Dendritic cell treated with granulocyte-macrophage colony-stimulating factor and Interleukin-4, amounts not matched to agents 40 ng/mL and 50 ng/mL, for 4 days (primary cell): Measurements from ENCODE around the gene CAPZB.
A peak's percentile ranks its signal among the peaks of the same experiment; 100 is the strongest.
"Not testable (repeated sequence)": the region's sequence is repeated elsewhere in the genome, so short reads cannot be mapped to it uniquely, and the experiment has no call there.

Experiments
- H3K27ac Mint-ChIP-seq: one replicate; pipeline ENCODE4 v1.8.0; 2022; ENCODE audit warnings: mild to moderate bottlenecking, mixed read lengths
- H3K27me3 Mint-ChIP-seq: one replicate; pipeline ENCODE4 v1.8.0; 2022; ENCODE audit warnings: mild to moderate bottlenecking, mixed read lengths
- H3K36me3 Mint-ChIP-seq: one replicate; pipeline ENCODE4 v1.8.0; 2022; ENCODE audit warnings: low read depth, mixed read lengths
- H3K4me1 Mint-ChIP-seq: one replicate; pipeline ENCODE4 v1.8.0; 2022; ENCODE audit warnings: low read depth, mixed read lengths
- H3K4me3 Mint-ChIP-seq: one replicate; pipeline ENCODE4 v1.8.0; 2022; ENCODE audit warnings: mild to moderate bottlenecking, moderate library complexity, mixed read lengths
- H3K9me3 Mint-ChIP-seq: one replicate; pipeline ENCODE4 v1.8.0; 2022; ENCODE audit warnings: mixed read lengths
- intact Hi-C: fragments of 100-400 bp; cut with micrococcal nuclease; formaldehyde crosslinking; loops from one replicate; pipeline ENCODE4 v1.15.0; 2022

CAPZB gene

DNA sequence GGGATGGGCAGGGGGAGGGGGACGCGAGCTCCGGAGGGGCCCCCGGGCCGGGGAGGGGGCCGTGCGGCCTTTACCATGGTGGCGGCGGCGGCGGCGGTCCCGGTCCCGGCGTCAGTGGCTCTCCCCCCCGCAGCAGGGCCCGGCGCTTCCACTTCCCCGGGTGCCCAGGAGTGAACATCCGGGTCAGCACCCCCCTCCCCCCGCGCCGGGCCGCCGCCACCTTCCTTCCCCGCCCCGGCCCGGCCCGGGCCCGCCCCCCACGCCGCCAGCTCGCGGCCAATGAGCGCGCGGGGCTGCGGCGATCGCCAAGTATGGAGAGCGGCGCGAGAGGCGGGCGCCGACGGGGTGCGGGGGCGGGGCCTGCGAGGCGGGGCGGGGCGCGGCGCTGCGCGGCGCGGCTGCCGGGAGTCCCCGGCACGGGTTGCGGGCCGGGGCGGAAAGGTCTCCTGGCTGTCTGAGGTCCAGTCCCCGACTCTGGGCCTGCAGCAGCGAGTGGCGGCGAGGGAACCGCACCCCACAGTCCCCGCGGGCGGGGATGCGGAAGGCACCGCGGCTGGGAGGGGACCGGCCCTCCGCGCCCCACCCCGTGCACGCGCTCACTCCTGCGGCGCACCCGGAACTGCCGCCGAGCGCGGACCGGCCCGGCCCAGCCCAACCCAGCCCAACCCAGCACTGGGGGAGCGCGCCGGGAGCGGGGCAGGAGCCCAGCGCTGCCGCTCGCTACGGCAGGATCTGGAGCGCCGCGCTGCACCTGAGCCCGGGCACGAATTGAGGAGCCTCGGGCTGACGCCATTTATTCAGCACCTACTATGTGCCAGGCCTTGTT lies at the start of gene CAPZB:
CAPZB (minus strand) TSS at position 178 of the 826 bp plus-strand sequence; CDS start at position 77, 101 bp downstream.
- peaks cover 67% of the 10 kb centered on the region for H3K4me1 Mint-ChIP-seq
- intact Hi-C loops: loop anchor here (2.0 to 5.0 kb wide), 2 partner anchors 111 to 167 kb away; a partner anchor contains a TSS
- no peaks in the 10 kb centered on the region for H3K9me3 Mint-ChIP-seq
- peak within 1 kb of the TSS; percentile 99 for H3K27ac Mint-ChIP-seq
- H3K27me3 Mint-ChIP-seq: no peaks in the 10 kb centered on the region
- H3K36me3 Mint-ChIP-seq: peaks cover 59% of the 10 kb centered on the region
- H3K4me3 Mint-ChIP-seq: peak within 1 kb of the TSS; percentile 98

- peaks cover 5% of the 10 kb centered on the region for H3K36me3 Mint-ChIP-seq
- peaks cover 17% of the 10 kb centered on the region for H3K9me3 Mint-ChIP-seq
- H3K27me3 Mint-ChIP-seq: no peaks in the 10 kb centered on the region
- H3K4me1 Mint-ChIP-seq: peaks cover 23% of the 10 kb centered on the region
- peak overlapping the region; percentile 71 for H3K27ac Mint-ChIP-seq
- H3K4me3 Mint-ChIP-seq: no peak overlapping the region
- intact Hi-C loops: no loop called here
Observed at GRCh38 chr1:19534281-19534680, 48.9 kb upstream of the CAPZB start.

DNA sequence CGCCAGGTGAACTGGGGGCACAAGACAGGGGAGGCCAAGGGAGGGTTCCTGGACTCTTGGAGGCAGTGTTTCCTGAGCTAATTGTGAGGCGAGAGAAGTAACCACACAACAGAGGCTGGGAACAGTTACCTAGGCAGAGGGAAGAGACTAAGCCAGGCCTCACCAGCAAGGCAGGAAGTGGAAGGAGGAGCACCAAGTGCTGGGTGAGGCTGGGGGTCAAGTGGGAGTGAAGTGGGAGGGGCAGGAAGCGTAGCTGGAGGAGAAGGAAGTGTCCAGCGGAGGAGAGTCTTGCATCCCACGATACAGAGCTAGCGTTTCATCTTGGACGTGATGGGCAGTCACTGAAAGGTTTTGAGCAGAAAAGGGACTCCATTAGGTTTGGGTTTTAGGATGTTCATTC lies 48.3 kb upstream of the CAPZB start:
- peaks cover 17% of the 10 kb centered on the region for H3K9me3 Mint-ChIP-seq
- intact Hi-C loops: no loop called here
- peak overlapping the region; percentile 71 for H3K27ac Mint-ChIP-seq
- peak overlapping the region; percentile 30 for H3K4me3 Mint-ChIP-seq
- H3K36me3 Mint-ChIP-seq: peaks cover 5% of the 10 kb centered on the region
- H3K4me1 Mint-ChIP-seq: peaks cover 23% of the 10 kb centered on the region
- H3K27me3 Mint-ChIP-seq: no peaks in the 10 kb centered on the region

GRCh38 chr1:19532519-19532918 lies 47.2 kb upstream of the CAPZB start:
- Mint-ChIP-seq H3K4me3 (no peak overlapping the region), H3K4me1 (peaks cover 23% of the 10 kb centered on the region), H3K27me3 (no peaks in the 10 kb centered on the region), H3K36me3 (peaks cover 5% of the 10 kb centered on the region), H3K27ac (no peak overlapping the region), H3K9me3 (peaks cover 17% of the 10 kb centered on the region)
- intact Hi-C loops: no loop called here

- Mint-ChIP-seq H3K4me1 (peaks cover 22% of the 10 kb centered on the region), H3K4me3 (no peak overlapping the region), H3K27ac (no peak overlapping the region), H3K27me3 (no peaks in the 10 kb centered on the region), H3K36me3 (peaks cover 5% of the 10 kb centered on the region), H3K9me3 (peaks cover 9% of the 10 kb centered on the region)
- intact Hi-C loops: no loop called here
Observed at GRCh38 chr1:19529664-19530063, 44.3 kb upstream of the CAPZB start.

DNA sequence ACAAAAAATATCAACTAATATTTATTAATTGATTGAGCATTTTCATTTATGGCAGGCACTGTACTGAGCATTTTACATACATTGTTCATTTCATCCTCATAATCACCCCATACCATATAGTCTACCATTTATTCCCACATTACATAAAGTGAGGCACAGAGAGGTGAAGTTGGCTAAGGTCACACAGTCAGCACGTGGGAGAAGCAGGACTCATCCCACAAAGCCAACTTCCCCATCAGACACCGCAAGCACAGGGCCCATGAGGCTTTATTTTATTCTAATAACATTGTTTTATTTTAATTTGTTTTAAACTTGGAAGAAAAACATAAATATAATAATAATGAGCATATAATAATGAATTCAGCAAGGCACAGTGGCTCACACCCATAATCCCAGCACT lies 43.1 kb upstream of the CAPZB start:
- Mint-ChIP-seq H3K9me3 (peaks cover 9% of the 10 kb centered on the region), H3K27me3 (no peaks in the 10 kb centered on the region), H3K36me3 (peaks cover 5% of the 10 kb centered on the region), H3K4me3 (no peak overlapping the region), H3K27ac (no peak overlapping the region), H3K4me1 (peaks cover 10% of the 10 kb centered on the region)
- intact Hi-C loops: no loop called here

- Mint-ChIP-seq H3K36me3 (no peaks in the 10 kb centered on the region), H3K9me3 (no peaks in the 10 kb centered on the region), H3K27me3 (no peaks in the 10 kb centered on the region), H3K4me3 (no peak overlapping the region), H3K4me1 (no peaks in the 10 kb centered on the region), H3K27ac (no peak overlapping the region)
- intact Hi-C loops: no loop called here
Observed at GRCh38 chr1:19525607-19526545, 40.5 kb upstream of the CAPZB start.

DNA sequence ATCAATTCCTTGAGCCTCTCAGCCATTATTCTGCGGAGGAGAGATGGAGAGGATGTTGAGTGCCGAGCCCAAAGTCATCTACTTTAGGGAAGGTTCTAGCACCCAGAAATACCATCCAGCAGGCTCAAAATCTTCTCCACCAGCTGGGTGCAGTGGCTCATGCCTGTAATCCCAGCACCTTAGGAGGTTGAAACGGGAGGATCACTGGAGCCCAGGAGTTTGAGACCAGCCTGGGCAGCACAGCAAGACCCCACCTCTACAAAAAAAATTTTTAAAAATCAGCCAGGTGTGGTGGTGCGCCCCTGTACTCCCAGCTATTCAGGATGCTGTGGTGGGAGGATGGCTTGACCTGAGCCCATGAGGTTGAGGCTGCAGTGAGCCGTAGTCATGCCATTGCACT lies 39.5 kb upstream of the CAPZB start:
- H3K4me1 Mint-ChIP-seq: peaks cover under 1% of the 10 kb centered on the region
- intact Hi-C loops: no loop called here
- no peaks in the 10 kb centered on the region for H3K27me3 Mint-ChIP-seq
- H3K9me3 Mint-ChIP-seq: no peaks in the 10 kb centered on the region
- no peaks in the 10 kb centered on the region for H3K36me3 Mint-ChIP-seq
- no peak overlapping the region for H3K4me3 Mint-ChIP-seq
- H3K27ac Mint-ChIP-seq: no peak overlapping the region

DNA sequence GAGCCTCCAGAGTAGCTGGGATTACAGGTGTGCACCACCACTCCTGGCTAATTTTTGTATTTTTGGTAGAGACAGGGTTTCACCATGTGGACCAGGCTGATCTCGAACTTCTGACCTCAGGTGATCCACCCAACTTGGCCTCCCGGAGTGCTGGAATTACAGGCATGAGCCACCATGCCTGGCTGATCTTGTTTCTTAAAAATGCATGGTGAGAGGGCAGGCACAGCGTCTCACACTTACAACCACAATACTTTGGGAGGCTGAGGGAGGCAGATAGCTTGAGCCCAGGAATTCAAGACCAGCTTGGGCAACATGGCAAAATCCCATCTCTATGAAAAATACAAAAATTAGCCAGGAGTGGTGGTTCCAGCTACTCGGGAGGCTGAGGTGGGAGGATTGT lies 37.2 kb upstream of the CAPZB start:
- H3K4me3 Mint-ChIP-seq, H3K36me3 Mint-ChIP-seq, H3K9me3 Mint-ChIP-seq, intact Hi-C loops, H3K27me3 Mint-ChIP-seq, H3K27ac Mint-ChIP-seq: not testable (repeated sequence)
- H3K4me1 Mint-ChIP-seq: peaks cover 10% of the 10 kb centered on the region

DNA sequence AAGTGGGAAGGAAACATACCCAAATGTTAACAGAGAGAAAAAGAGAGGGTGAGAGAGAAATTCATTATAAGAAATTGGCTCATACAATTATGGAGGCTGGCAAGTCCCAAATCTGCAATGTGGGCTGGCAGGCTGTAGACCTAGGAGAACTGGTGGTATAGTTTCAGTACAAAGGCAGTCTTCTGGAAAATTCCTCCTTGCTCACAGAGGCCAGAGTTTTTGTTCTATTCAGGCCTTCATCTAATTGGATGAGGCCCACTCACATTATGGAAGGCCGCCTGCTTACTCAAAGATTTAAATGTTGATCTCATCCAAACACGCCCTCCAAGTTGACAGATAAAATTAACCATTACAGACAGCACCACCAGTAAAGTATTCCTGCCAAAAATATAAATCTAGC lies 36.1 kb upstream of the CAPZB start:
- Mint-ChIP-seq H3K4me1 (peaks cover 22% of the 10 kb centered on the region), H3K36me3 (peaks cover 6% of the 10 kb centered on the region), H3K9me3 (peaks cover 7% of the 10 kb centered on the region), H3K27me3 (no peaks in the 10 kb centered on the region), H3K4me3 (no peak overlapping the region), H3K27ac (no peak overlapping the region)
- intact Hi-C loops: no loop called here

DNA sequence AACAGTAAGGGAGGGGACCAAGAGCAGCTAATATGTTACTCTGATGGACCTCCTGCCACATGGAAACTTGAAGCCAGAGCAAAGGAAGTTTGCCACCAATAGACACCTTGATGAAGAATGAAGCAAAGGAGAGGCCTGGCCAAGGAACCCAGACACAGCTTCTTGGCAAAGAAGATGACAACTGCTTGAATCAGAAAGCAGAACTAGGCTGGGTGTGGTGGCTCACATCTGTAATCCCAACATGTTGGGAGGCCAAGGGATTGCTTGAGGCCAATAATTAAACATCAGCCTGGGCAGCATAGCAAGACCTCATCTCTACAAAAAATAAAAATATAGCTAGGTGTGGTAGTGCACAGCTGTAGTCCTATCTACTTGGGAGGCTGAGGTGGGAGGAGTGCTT lies 31.7 kb upstream of the CAPZB start:
- H3K27ac Mint-ChIP-seq: peak overlapping the region; percentile 75
- intact Hi-C loops: no loop called here
- H3K4me3 Mint-ChIP-seq: no peak overlapping the region
- H3K4me1 Mint-ChIP-seq: peaks cover 35% of the 10 kb centered on the region
- no peaks in the 10 kb centered on the region for H3K27me3 Mint-ChIP-seq
- H3K36me3 Mint-ChIP-seq: peaks cover 6% of the 10 kb centered on the region
- peaks cover 7% of the 10 kb centered on the region for H3K9me3 Mint-ChIP-seq

- Mint-ChIP-seq H3K27me3 (no peaks in the 10 kb centered on the region), H3K9me3 (peaks cover 7% of the 10 kb centered on the region), H3K4me1 (peaks cover 51% of the 10 kb centered on the region), H3K4me3 (no peak overlapping the region), H3K36me3 (peaks cover 6% of the 10 kb centered on the region), H3K27ac (peak overlapping the region; percentile 11)
- intact Hi-C loops: no loop called here
Observed at GRCh38 chr1:19515201-19515600, 29.9 kb upstream of the CAPZB start.

GRCh38 chr1:19514391-19514831 lies 29.1 kb upstream of the CAPZB start:
- peaks cover 55% of the 10 kb centered on the region for H3K4me1 Mint-ChIP-seq
- no peaks in the 10 kb centered on the region for H3K27me3 Mint-ChIP-seq
- intact Hi-C loops: no loop called here
- H3K36me3 Mint-ChIP-seq: peaks cover 6% of the 10 kb centered on the region
- peak overlapping the region; percentile 11 for H3K27ac Mint-ChIP-seq
- peaks cover 7% of the 10 kb centered on the region for H3K9me3 Mint-ChIP-seq
- H3K4me3 Mint-ChIP-seq: no peak overlapping the region

DNA sequence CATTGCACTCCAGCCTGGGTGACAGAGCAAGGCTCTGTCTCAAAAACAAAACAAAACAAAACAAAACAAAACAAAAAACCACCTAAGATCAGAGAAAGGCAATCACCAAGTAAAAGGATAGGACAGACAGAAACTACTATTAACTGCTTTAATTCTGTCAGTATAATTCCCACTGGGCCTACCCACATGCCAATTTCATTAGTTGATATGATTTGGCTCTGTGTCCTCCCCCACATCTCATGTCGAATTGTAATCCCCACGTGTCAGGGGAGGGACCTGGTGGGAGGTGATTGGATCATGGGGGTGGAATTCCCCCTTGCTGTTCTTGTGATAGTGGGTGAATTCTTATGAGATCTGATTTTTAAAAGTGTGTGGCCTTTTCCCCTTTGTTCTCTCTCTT lies 27.2 kb upstream of the CAPZB start:
- peaks cover 3% of the 10 kb centered on the region for H3K36me3 Mint-ChIP-seq
- intact Hi-C loops: no loop called here
- H3K4me3 Mint-ChIP-seq: no peak overlapping the region
- peak overlapping the region; percentile 25 for H3K27ac Mint-ChIP-seq
- peaks cover 62% of the 10 kb centered on the region for H3K4me1 Mint-ChIP-seq
- no peaks in the 10 kb centered on the region for H3K27me3 Mint-ChIP-seq
- peaks cover 3% of the 10 kb centered on the region for H3K9me3 Mint-ChIP-seq
